GM13976 (cell line): ENCODE results near the gene BSG.
"Not testable (repeated sequence)": the region's sequence is repeated elsewhere in the genome, so short reads cannot be mapped to it uniquely, and the experiment has no call there.

Experiments
- DNase-seq: peaks from one replicate; pipeline ENCODE4 v3.0.0; 2012; ENCODE audit warnings: low spot score
- CTCF ChIP-seq: IDR thresholded peaks from 2 replicates; pipeline ENCODE4 v1.5.1; 2012; ENCODE audit warnings: borderline replicate concordance, mild to moderate bottlenecking; ENCODE audit not compliant: insufficient read depth; ENCODE audit errors: extremely low read depth, missing control alignments, control extremely low read depth
- in situ Hi-C: fragments of 300-500 bp; cut with MboI; formaldehyde crosslinking; loops from one replicate; pipeline ENCODE4 v1.12.0; 2022; ENCODE audit warnings: low sequenced_read_pairs, mixed read lengths, inconsistent platforms; ENCODE audit not compliant: unreplicated experiment

The BSG gene

GRCh38 chr19:602391-603301 is 30.2 kb downstream of the BSG start:
- no peak for TF ChIP-seq CTCF
- no peak for DNase-seq
- in situ Hi-C loops: no loop called here

GRCh38 chr19:603302-603639 is 30.9 kb downstream of the BSG start:
- DNase-seq, in situ Hi-C loops: not testable (repeated sequence)

- in situ Hi-C loops: not testable (repeated sequence)
Observed at GRCh38 chr19:603779-604178, 31.4 kb downstream of the BSG start.

GRCh38 chr19:604355-604754 is 32.0 kb downstream of the BSG start:
- in situ Hi-C loops: no loop called here
- peak; percentile 72 for DNase-seq
- no peak for TF ChIP-seq CTCF

More at GRCh38 chr19:603779-604178, 31.4 kb downstream of the BSG start:
- DNase-seq: not testable (repeated sequence)

GRCh38 chr19:605061-605971 is 32.9 kb downstream of the BSG start:
- in situ Hi-C loops, DNase-seq: not testable (repeated sequence)

GRCh38 chr19:607301-608154 is 35.1 kb downstream of the BSG start:
- in situ Hi-C loops: no loop called here
- no peak for DNase-seq
- TF ChIP-seq CTCF: no peak

- in situ Hi-C loops: no loop called here
- no peak for TF ChIP-seq CTCF
- DNase-seq: no peak
Observed at GRCh38 chr19:608155-609003, 36.0 kb downstream of the BSG start.
